Gastroesophageal sphincter (tissue), 3 donors: ENCODE results near the gene TSSK2.

Experiments used
- EP300 ChIP-seq: sonication (generic); formaldehyde crosslinking; IDR thresholded peaks from one replicate; pipeline ENCODE4 v1.6.1; 2017; ENCODE audit warnings: antibody characterized with exemption, mild to moderate bottlenecking
- POLR2A ChIP-seq, 2 donors: fragments of 450-650 bp; IDR thresholded peaks; one replicate each; pipeline ENCODE4 v1.6.1; 2017; ENCODE audit warnings: antibody characterized with exemption in 2 of 2, mild to moderate bottlenecking in 2 of 2, moderate library complexity in 1 of 2
- POLR2AphosphoS5 ChIP-seq: sonication (generic); formaldehyde crosslinking; IDR thresholded peaks from one replicate; pipeline ENCODE4 v1.6.1; 2017; ENCODE audit warnings: antibody characterized with exemption
- TF ChIP-seq, protein P1 (sequence below), 4 experiments: fragments of 200-600 bp in 2 of 4; fragments of 450-650 bp in 2 of 4; sonication (generic) in 1 of 4; IDR thresholded peaks; one replicate each; pipeline ENCODE4 v1.5.1; 2017 to 2019; ENCODE audit warnings: antibody characterized with exemption in 4 of 4, mild to moderate bottlenecking in 2 of 4, moderate library complexity in 2 of 4

- TF ChIP-seq, protein P1, sequence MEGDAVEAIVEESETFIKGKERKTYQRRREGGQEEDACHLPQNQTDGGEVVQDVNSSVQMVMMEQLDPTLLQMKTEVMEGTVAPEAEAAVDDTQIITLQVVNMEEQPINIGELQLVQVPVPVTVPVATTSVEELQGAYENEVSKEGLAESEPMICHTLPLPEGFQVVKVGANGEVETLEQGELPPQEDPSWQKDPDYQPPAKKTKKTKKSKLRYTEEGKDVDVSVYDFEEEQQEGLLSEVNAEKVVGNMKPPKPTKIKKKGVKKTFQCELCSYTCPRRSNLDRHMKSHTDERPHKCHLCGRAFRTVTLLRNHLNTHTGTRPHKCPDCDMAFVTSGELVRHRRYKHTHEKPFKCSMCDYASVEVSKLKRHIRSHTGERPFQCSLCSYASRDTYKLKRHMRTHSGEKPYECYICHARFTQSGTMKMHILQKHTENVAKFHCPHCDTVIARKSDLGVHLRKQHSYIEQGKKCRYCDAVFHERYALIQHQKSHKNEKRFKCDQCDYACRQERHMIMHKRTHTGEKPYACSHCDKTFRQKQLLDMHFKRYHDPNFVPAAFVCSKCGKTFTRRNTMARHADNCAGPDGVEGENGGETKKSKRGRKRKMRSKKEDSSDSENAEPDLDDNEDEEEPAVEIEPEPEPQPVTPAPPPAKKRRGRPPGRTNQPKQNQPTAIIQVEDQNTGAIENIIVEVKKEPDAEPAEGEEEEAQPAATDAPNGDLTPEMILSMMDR (IDR thresholded peaks at IDR 0.05) = no peak
- TF ChIP-seq POLR2A (IDR thresholded peaks at IDR 0.05) (no peak), POLR2AphosphoS5 (no peak), EP300 (no peak)
These were observed 36.6 kb upstream of the TSSK2 start for GRCh38 chr22:19094393-19094997.
